H1 (cell line): ENCODE measurements around the gene CAPZB. TPM values are rescaled to one million over a fixed set of nuclear protein-coding genes. Genes with fewer than 3 reads are reported as not detected.

ENCODE experiments used
- ASH2L ChIP-seq: fragments of 200-600, 300-600 bp; sonication (generic); IDR thresholded peaks from one replicate; pipeline ENCODE4 v1.7.1; 2017; ENCODE audit warnings: low read length
- BCL11A ChIP-seq, 2 experiments: IDR thresholded peaks; one replicate each; pipeline ENCODE4 v1.6.1; 2011; ENCODE audit warnings: low read depth in 2 of 2, low read length in 2 of 2, mild to moderate bottlenecking in 2 of 2
- CEBPB ChIP-seq: IDR thresholded peaks from 2 replicates; pipeline ENCODE4 v1.6.1; 2012; ENCODE audit warnings: low read depth, low read length
- CHD1 ChIP-seq: IDR thresholded peaks from 2 replicates; pipeline ENCODE4 v1.6.1; 2012; ENCODE audit warnings: low read depth, low read length, improper control_type of control experiment
- CREB1 ChIP-seq: IDR thresholded peaks from 2 replicates; pipeline ENCODE4 v1.6.1; 2012; ENCODE audit warnings: inconsistent platforms
- HDAC6 ChIP-seq: IDR thresholded peaks from one replicate; pipeline ENCODE4 v1.7.1; 2012; ENCODE audit warnings: low read depth, mild to moderate bottlenecking, inconsistent platforms, low read length, moderate library complexity
- NANOG ChIP-seq: IDR thresholded peaks from 2 replicates; pipeline ENCODE4 v1.6.1; 2011; ENCODE audit warnings: low read length, low read depth, mild to moderate bottlenecking, inconsistent platforms; ENCODE audit not compliant: insufficient read depth, poor library complexity, severe bottlenecking
- SP4 ChIP-seq: IDR thresholded peaks from 2 replicates; pipeline ENCODE4 v1.6.1; 2012; ENCODE audit warnings: low read length, inconsistent platforms
- SRF ChIP-seq: IDR thresholded peaks from 2 replicates; pipeline ENCODE4 v1.6.1; 2011; ENCODE audit warnings: mild to moderate bottlenecking, low read depth, low read length, moderate library complexity
- TAF7 ChIP-seq: optimal IDR thresholded peaks from 2 replicates; pipeline ENCODE3; 2011; ENCODE audit warnings: low read depth, mild to moderate bottlenecking, inconsistent platforms, low read length, moderate library complexity, borderline replicate concordance
- polyA plus RNA-seq, 7 experiments: library from polyadenylated mRNA; depleted of rRNA in 3 of 7; stranded (reverse) in 5 of 7; unstranded in 2 of 7; fragments of >200 nt in 5 of 7; fragments of 200-250 nt in 2 of 7; gene quantifications; 1 replicate in 5 of 7; 2 replicates in 1 of 7; 4 replicates in 1 of 7; pipeline versions ENCODE4 v1.2.1 to v1.2.3, GENCODE V29; 2011 to 2013; ENCODE audit warnings: missing spikeins in 2 of 7, mixed read lengths in 2 of 7
- total RNA-seq: library from RNA; stranded (reverse); fragmentation: NEBNext Ultra II Directional; extraction: Animal tissue kit (Norgen Biotek cat#: 25700); gene quantifications from 2 replicates; pipeline ENCODE4 v1.2.1, GENCODE V29; 2021
- TF ChIP-seq, protein P1 (sequence below): IDR thresholded peaks from 2 replicates; pipeline ENCODE4 v1.6.1; 2012; ENCODE audit warnings: low read length, inconsistent platforms

Gene CAPZB
- total and polyA plus RNA-seq, 2 of the 8 experiments (the other 6 are each of a cell fraction or from before 2014, with no cell fraction given) = 162 to 371 TPM

- TF ChIP-seq CEBPB (no peak), ASH2L (peak; percentile 67), SRF (peak; percentile 84), TAF7 (peak; percentile 67), CHD1 (no peak), HDAC6 (no peak), SP4 (peak; percentile 57; the same call in 1 of the 2 replicates), BCL11A (IDR thresholded peaks at IDR 0.05; ENCODE audit: low read depth in 2 of 2, low read length in 2 of 2) (no peak), CREB1 (no peak), NANOG (no peak)
- TF ChIP-seq, protein P1, sequence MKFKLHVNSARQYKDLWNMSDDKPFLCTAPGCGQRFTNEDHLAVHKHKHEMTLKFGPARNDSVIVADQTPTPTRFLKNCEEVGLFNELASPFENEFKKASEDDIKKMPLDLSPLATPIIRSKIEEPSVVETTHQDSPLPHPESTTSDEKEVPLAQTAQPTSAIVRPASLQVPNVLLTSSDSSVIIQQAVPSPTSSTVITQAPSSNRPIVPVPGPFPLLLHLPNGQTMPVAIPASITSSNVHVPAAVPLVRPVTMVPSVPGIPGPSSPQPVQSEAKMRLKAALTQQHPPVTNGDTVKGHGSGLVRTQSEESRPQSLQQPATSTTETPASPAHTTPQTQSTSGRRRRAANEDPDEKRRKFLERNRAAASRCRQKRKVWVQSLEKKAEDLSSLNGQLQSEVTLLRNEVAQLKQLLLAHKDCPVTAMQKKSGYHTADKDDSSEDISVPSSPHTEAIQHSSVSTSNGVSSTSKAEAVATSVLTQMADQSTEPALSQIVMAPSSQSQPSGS = no peak
Observed at GRCh38 chr1:19485362-19486187, at the start of gene CAPZB (continued).
